Testis (tissue), 3 donors: ENCODE results near the gene IL5RA. TPM values are rescaled to one million over a fixed set of nuclear protein-coding genes. Genes with fewer than 3 reads are reported as not detected.

Experiments
- DNase-seq: peaks from one replicate; pipeline ENCODE4 v3.0.0-alpha.2; 2019
- H3K27ac ChIP-seq, 2 donors: fragments of 200-600 bp; sonication (generic); one replicate each; pipeline ENCODE4 v1.5.1; 2019
- H3K27me3 ChIP-seq: fragments of 200-600 bp; sonication (generic); one replicate; pipeline ENCODE4 v1.5.1; 2019
- H3K36me3 ChIP-seq: fragments of 200-600 bp; sonication (generic); one replicate; pipeline ENCODE4 v1.5.1; 2017; ENCODE audit warnings: low read depth; ENCODE audit errors: missing control alignments
- H3K4me1 ChIP-seq: fragments of 200-600 bp; sonication (generic); one replicate; pipeline ENCODE4 v1.5.1; 2019
- H3K4me3 ChIP-seq, 2 donors: fragments of 200-600 bp; sonication (generic); one replicate each; pipeline ENCODE4 v1.5.1; 2017 to 2019
- H3K9me3 ChIP-seq: fragments of 200-600 bp; sonication (generic); one replicate; pipeline ENCODE4 v1.5.1; 2017
- POLR2A ChIP-seq: fragments of 450-650 bp; IDR thresholded peaks from one replicate; pipeline ENCODE4 v1.6.1; 2017; ENCODE audit warnings: antibody characterized with exemption, mild to moderate bottlenecking, moderate library complexity
- WGBS, 2 donors: methylation state at CpG; one replicate each; pipeline ENCODE4 v1.1.5; 2018; 5-methylcytosine and 5-hydroxymethylcytosine counted together
- intact Hi-C: fragments of 100-400 bp; cut with DNase I; formaldehyde crosslinking; loops from one replicate; pipeline ENCODE4 v1.15.1; 2023; ENCODE audit warnings: low total_unique reads
- polyA plus RNA-seq: library from polyadenylated mRNA; stranded (reverse); fragments of 350-450 nt; fragmentation: Illumina TruSeq; extraction: RNeasy Lipid Tissue Mini Kit (QIAGEN cat#74804); gene quantifications from one replicate; pipeline ENCODE4 v1.2.3, GENCODE V29; 2014; ENCODE audit warnings: low read depth, low replicate concordance; ENCODE audit not compliant: insufficient read depth
- small RNA-seq, 2 donors: library from RNA; depleted of rRNA; stranded (forward); fragments of <200 nt; gene quantifications; one replicate each; pipeline ENCODE3, GENCODE V24; 2016
- total RNA-seq, 2 donors: library from RNA; depleted of rRNA; stranded (reverse); fragments of >200 nt; gene quantifications; one replicate each; pipeline ENCODE4 v1.2.3, GENCODE V29; 2016
- TF ChIP-seq, protein P1 (sequence below), 3 experiments: fragments of 450-650 bp in 2 of 3; fragments of 200-600 bp in 1 of 3; sonication (generic) in 1 of 3; IDR thresholded peaks; one replicate each; pipeline ENCODE4 v1.5.1; 2016 to 2019; ENCODE audit warnings: antibody characterized with exemption in 3 of 3, mild to moderate bottlenecking in 2 of 3, moderate library complexity in 1 of 3

IL5RA gene
- total and polyA plus RNA-seq, 3 donors from 2014 or later: 0.43 to 1.8 (median 0.87) TPM

DNA sequence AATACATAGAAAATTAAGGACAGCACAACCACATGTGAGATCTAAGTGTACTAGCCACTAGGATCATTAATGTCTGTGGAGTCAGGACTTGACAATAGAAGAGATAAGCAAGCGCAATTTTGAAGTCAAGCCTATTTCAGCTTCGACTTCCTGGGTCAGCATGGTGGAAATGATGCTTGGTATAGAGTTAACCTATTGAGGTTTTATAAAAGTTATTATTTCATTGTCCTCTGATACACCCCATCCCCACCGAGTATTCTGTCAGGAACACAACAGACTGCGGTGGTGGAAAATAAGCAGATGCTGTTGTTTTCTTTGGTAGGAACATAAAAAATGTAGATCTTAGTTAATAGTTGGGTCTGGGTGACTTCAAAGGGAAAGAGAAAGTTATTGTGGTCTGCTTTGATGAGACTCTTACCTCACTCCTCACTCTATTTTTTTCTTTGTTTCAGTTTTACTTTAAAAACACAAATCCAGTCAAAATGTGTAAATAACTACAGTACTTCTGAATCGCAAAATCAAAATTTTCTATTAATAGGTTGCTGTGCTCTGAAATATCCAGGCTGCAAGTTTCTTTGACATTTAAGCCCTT is 82.1 kb downstream of the IL5RA start:
- no peak overlapping the region for H3K27ac ChIP-seq
- H3K4me3 ChIP-seq: no peak overlapping the region
- DNase-seq: no peak
- no peak for TF ChIP-seq POLR2A
- TF ChIP-seq, protein P1, sequence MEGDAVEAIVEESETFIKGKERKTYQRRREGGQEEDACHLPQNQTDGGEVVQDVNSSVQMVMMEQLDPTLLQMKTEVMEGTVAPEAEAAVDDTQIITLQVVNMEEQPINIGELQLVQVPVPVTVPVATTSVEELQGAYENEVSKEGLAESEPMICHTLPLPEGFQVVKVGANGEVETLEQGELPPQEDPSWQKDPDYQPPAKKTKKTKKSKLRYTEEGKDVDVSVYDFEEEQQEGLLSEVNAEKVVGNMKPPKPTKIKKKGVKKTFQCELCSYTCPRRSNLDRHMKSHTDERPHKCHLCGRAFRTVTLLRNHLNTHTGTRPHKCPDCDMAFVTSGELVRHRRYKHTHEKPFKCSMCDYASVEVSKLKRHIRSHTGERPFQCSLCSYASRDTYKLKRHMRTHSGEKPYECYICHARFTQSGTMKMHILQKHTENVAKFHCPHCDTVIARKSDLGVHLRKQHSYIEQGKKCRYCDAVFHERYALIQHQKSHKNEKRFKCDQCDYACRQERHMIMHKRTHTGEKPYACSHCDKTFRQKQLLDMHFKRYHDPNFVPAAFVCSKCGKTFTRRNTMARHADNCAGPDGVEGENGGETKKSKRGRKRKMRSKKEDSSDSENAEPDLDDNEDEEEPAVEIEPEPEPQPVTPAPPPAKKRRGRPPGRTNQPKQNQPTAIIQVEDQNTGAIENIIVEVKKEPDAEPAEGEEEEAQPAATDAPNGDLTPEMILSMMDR (IDR thresholded peaks at IDR 0.05): no peak
- WGBS, 2 donors: 68 to 77% methylated on average over 5 of the region's 5 CpGs
- H3K9me3 ChIP-seq: no peaks in the 10 kb centered on the region
- no peaks in the 10 kb centered on the region for H3K27me3 ChIP-seq
- no peaks in the 10 kb centered on the region for H3K4me1 ChIP-seq
- no peaks in the 10 kb centered on the region for H3K36me3 ChIP-seq
- intact Hi-C loops: no loop called here

DNA sequence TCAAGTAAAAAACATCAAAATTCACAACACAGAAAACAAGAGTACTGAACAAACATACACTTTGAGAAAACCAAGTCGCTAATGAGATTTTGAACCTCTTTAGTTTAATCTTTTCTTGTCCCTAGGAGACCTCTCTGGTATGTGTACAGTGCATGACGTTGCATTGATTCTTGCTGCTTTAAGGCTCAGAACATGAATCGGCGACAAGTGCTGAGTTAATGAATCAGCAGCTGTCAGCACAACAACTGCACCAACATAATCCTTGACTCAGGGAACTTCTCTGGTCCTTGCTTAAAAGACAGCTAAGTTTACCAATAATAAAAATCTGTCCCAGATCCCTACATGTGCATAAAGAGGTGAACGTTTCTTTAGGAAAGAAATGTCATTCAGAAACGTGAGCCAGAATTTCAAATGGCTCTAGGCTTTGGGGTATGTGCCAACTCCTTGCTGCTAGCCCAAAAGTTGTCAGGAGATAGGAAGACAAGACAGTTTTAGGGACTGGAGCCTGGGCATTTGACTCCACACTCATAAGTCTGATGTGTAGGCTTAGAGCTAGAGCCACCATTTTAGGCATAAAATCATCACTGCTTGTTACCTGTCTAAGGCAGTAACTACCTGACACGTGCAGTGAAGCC is 86.9 kb downstream of the IL5RA start:
- Histone ChIP-seq H3K4me1 (no peaks in the 10 kb centered on the region), H3K9me3 (no peaks in the 10 kb centered on the region), H3K36me3 (no peaks in the 10 kb centered on the region), H3K27me3 (no peaks in the 10 kb centered on the region), H3K4me3 (no peak overlapping the region), H3K27ac (no peak overlapping the region)
- intact Hi-C loops: no loop called here
- no peak for DNase-seq
- TF ChIP-seq, protein P1 (IDR thresholded peaks at IDR 0.05): no peak
- TF ChIP-seq POLR2A: no peak
- 74 to 80% methylated on average over 7 of the region's 7 CpGs for WGBS, 2 donors

DNA sequence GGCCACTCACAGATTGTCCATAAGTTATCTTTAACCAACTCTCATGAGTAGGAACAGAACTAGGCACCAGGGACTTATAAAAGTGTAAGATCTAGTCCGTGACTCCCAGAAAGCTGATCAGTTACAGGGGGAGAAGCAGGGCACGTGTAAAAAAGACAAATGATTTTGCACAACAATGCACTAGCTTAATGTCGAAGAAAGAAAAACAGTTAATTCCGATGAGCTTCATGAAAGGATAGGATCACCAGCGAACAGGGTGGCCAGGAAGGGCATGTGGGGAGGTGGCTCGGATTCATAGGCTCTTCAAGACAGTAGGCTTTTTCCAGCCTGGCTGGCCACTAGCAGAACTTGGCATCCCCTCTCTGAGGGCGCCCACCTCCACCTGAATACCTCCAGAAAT is 90.0 kb downstream of the IL5RA start:
- Histone ChIP-seq H3K27me3 (no peaks in the 10 kb centered on the region), H3K4me3 (no peak overlapping the region), H3K9me3 (no peaks in the 10 kb centered on the region), H3K27ac (no peak overlapping the region), H3K36me3 (no peaks in the 10 kb centered on the region), H3K4me1 (no peaks in the 10 kb centered on the region)
- 80 to 81% methylated on average over 7 of the region's 7 CpGs for WGBS, 2 donors
- TF ChIP-seq, protein P1 (IDR thresholded peaks at IDR 0.05): no peak
- no peak for TF ChIP-seq POLR2A
- DNase-seq: no peak
- intact Hi-C loops: no loop called here

Small RNA genes within 50 kb of the gene (small RNA-seq; reads per million reads assigned to genes)
- 0 reads per million in 2 donors for gene RF00416

Other genes with a start within 250 kb of the IL5RA start
- gene TRNT1, start 16.6 kb upstream of the IL5RA start, total RNA-seq: 10 to 100 TPM; 26.4 to 32.4 TPM
- gene TRNT1, start 16.6 kb upstream of the IL5RA start, polyA plus RNA-seq: 16.8 TPM
- 100 to 1,000 TPM; 147 to 180 TPM for gene CRBN, start 69.3 kb upstream of the IL5RA start, total RNA-seq
- 85.4 TPM for gene CRBN, start 69.3 kb upstream of the IL5RA start, polyA plus RNA-seq